Left lung (tissue), 10 donors: ENCODE measurements around the gene CNNM3. TPM values are rescaled to one million over a fixed set of nuclear protein-coding genes. Genes with fewer than 3 reads are reported as not detected.
"Not testable (repeated sequence)": the region's sequence is repeated elsewhere in the genome, so short reads cannot be mapped to it uniquely, and the experiment has no call there.

ENCODE experiments used
- ATAC-seq: fragments of 200-7000 bp; cut with Tn5 transposase; one replicate; pipeline ENCODE4 v1.9.1; 2020; ENCODE audit warnings: moderate library complexity
- DNase-seq, 4 donors: peaks; one replicate each; pipeline ENCODE4 v3.0.0-alpha.2; 2013 to 2020
- H3K27ac ChIP-seq, 2 donors: fragments of 200-600 bp; sonication (generic) in 1 of 2; one replicate each; pipeline versions ENCODE4 v1.5.0 to v1.8.0; 2020 to 2021
- H3K27me3 ChIP-seq, 2 donors: fragments of 200-600 bp; sonication (generic) in 1 of 2; one replicate each; pipeline versions ENCODE4 v1.5.0 to v1.8.0; 2020 to 2021
- H3K36me3 ChIP-seq, 2 donors: fragments of 200-600 bp; sonication (generic) in 1 of 2; one replicate each; pipeline versions ENCODE4 v1.5.0 to v1.8.0; 2020 to 2021
- H3K4me1 ChIP-seq, 2 donors: fragments of 200-600 bp; one replicate each; pipeline ENCODE4 v1.8.0; 2021
- H3K4me3 ChIP-seq, 2 donors: fragments of 200-600 bp; sonication (generic) in 1 of 2; one replicate each; pipeline versions ENCODE4 v1.5.0 to v1.8.0; 2020 to 2021; ENCODE audit warnings: mild to moderate bottlenecking in 1 of 2
- H3K9me3 ChIP-seq, 2 donors: fragments of 200-600 bp; sonication (generic) in 1 of 2; one replicate each; pipeline versions ENCODE4 v1.5.0 to v1.8.0; 2020 to 2021
- CTCF ChIP-seq, 2 donors: fragments of 200-600 bp; sonication (generic) in 1 of 2; IDR thresholded peaks; one replicate each; pipeline versions ENCODE4 v1.5.0 to v1.8.0; 2021; ENCODE audit warnings: antibody characterized with exemption in 2 of 2
- intact Hi-C, 2 donors: fragments of 100-400 bp; cut with DNase I; formaldehyde crosslinking; loops; one replicate each; pipeline versions ENCODE4 v1.11.2 to v1.14.2; 2022
- polyA plus RNA-seq, 6 donors: library from polyadenylated mRNA; unstranded; fragments of 120-200 nt; gene quantifications; one replicate each; pipeline ENCODE4 v1.2.1, GENCODE V29; 2013; ENCODE audit not compliant: insufficient read length in 6 of 6
- total RNA-seq, 2 donors: library from RNA; stranded (reverse); fragmentation: NEBNext Ultra II Directional; extraction: Animal tissue kit (Norgen Biotek cat#: 25700); gene quantifications; one replicate each; pipeline ENCODE4 v1.2.1, GENCODE V29; 2021
- donor health status: DM: no; HTN: yes; CAD: no.
- donor health status: DM: no; HTN: no; CAD: no.

The CNNM3 gene
- total and polyA plus RNA-seq, 8 donors: 24.8 to 37.9 (median 32.2) TPM

- Histone ChIP-seq H3K36me3 (peaks cover 0 to 56% of the 10 kb centered on the region in 2 donors), H3K9me3 (no peaks in the 10 kb centered on the region), H3K27ac (no peak overlapping the region), H3K27me3 (peaks cover 0 to 7% of the 10 kb centered on the region in 2 donors), H3K4me1 (peaks cover 12 to 65% of the 10 kb centered on the region in 2 donors), H3K4me3 (no peak overlapping the region)
- TF ChIP-seq CTCF (IDR thresholded peaks at IDR 0.05): no peak
- intact Hi-C loops: loop anchor here in 1 of 2 donors (5.0 kb wide), 1 partner anchor 91 kb away; no protein-coding TSS in a partner anchor
- ATAC-seq (no peak), DNase-seq (no peak)
Observed at GRCh38 chr2:96861074-96861473, 45.0 kb downstream of the CNNM3 start.

- not testable (repeated sequence) for H3K27ac ChIP-seq, H3K4me3 ChIP-seq, DNase-seq, ATAC-seq, H3K9me3 ChIP-seq
- H3K4me1 ChIP-seq: peaks cover 19 to 76% of the 10 kb centered on the region in 2 donors
- H3K36me3 ChIP-seq: peaks cover 0 to 56% of the 10 kb centered on the region in 2 donors
- peaks cover 0 to 27% of the 10 kb centered on the region in 2 donors for H3K27me3 ChIP-seq
- intact Hi-C loops: loop anchor here in 1 of 2 donors (5.0 kb wide), 1 partner anchor 89 kb away; no protein-coding TSS in a partner anchor
Observed at GRCh38 chr2:96863056-96863455, 47.0 kb downstream of the CNNM3 start.

GRCh38 chr2:96863575-96864342 is 47.7 kb downstream of the CNNM3 start:
- DNase-seq: no peak
- no peak for TF ChIP-seq CTCF (IDR thresholded peaks at IDR 0.05)
- H3K27me3 ChIP-seq: peaks cover 0 to 31% of the 10 kb centered on the region in 2 donors
- no peak overlapping the region for H3K4me3 ChIP-seq
- H3K9me3 ChIP-seq: no peaks in the 10 kb centered on the region
- ATAC-seq: no peak
- H3K4me1 ChIP-seq: peaks cover 17 to 77% of the 10 kb centered on the region in 2 donors
- H3K27ac ChIP-seq: no peak overlapping the region
- intact Hi-C loops: loop anchor here in 1 of 2 donors (5.0 kb wide), 1 partner anchor 89 kb away; no protein-coding TSS in a partner anchor
- H3K36me3 ChIP-seq: peaks cover 0 to 56% of the 10 kb centered on the region in 2 donors

GRCh38 chr2:96864343-96865091 is 48.4 kb downstream of the CNNM3 start:
- intact Hi-C loops: loop anchor here in 1 of 2 donors (5.0 kb wide), 1 partner anchor 88 kb away; no protein-coding TSS in a partner anchor
- no peak for TF ChIP-seq CTCF (IDR thresholded peaks at IDR 0.05)
- ATAC-seq (peak; percentile 6), DNase-seq (no peak)
- Histone ChIP-seq H3K27ac (no peak overlapping the region), H3K9me3 (no peaks in the 10 kb centered on the region), H3K4me1 (peaks cover 12 to 75% of the 10 kb centered on the region in 2 donors), H3K4me3 (no peak overlapping the region), H3K36me3 (peaks cover 0 to 56% of the 10 kb centered on the region in 2 donors), H3K27me3 (peaks cover 0 to 35% of the 10 kb centered on the region in 2 donors)

- Histone ChIP-seq H3K36me3 (peaks cover 0 to 49% of the 10 kb centered on the region in 2 donors), H3K4me1 (peaks cover 14 to 74% of the 10 kb centered on the region in 2 donors), H3K27me3 (peaks cover 0 to 46% of the 10 kb centered on the region in 2 donors), H3K4me3 (no peak overlapping the region), H3K27ac (no peak overlapping the region), H3K9me3 (no peaks in the 10 kb centered on the region)
- intact Hi-C loops: no loop called here
- DNase-seq: peak in 1 of 4 donors; percentile 40
- TF ChIP-seq CTCF (IDR thresholded peaks at IDR 0.05): no peak
- ATAC-seq: no peak
Observed at GRCh38 chr2:96865654-96866053, 49.6 kb downstream of the CNNM3 start.
